K562 (cell line): ENCODE data around the gene APCDD1. TPM values are rescaled to one million over a fixed set of nuclear protein-coding genes. Genes with fewer than 3 reads are reported as not detected.

ENCODE experiments used
- ATAC-seq: fragments of 200-7000 bp; cut with Tn5 transposase; 3 replicates; pipeline ENCODE4 v1.9.1; 2020; ENCODE audit warnings: moderate library complexity
- BruUV-seq: library from RNA; stranded (reverse); fragments of 400-500 nt; replicated peaks from 2 replicates; lab custom pipeline; 2021; lab: Mats Ljungman, UMichigan
- CTCF ChIA-PET: fragments of 300-600 bp; formaldehyde crosslinking; extraction: SDS; loops from one replicate; lab custom pipeline; 2021; ENCODE audit warnings: low intra/inter-chr PET ratio; lab: Yijun Ruan, JAX
- POLR2A ChIA-PET: fragments of 300-600, 350-650 bp; sonication (Branson Sonifier 250); formaldehyde crosslinking; extraction: SDS; loops from one replicate; lab custom pipeline; 2021; ENCODE audit warnings: antibody characterized with exemption, inconsistent platforms; lab: Yijun Ruan, JAX
- DNase-seq, 4 experiments: peaks; one replicate each; pipeline versions ENCODE4 v3.0.0 to v3.0.0-alpha.2; 2011 to 2018; ENCODE audit warnings: low spot score in 3 of 4, mixed read lengths in 3 of 4; ENCODE audit errors: extremely low read depth in 1 of 4
- FAIRE-seq: peaks from 2 replicates; lab custom pipeline; 2011; peaks lifted over from hg19 to GRCh38; lab: Jason Lieb, UNC
- H2AFZ ChIP-seq: 2 replicates; pipeline ENCODE4 v1.6.0; 2011; ENCODE audit warnings: low read depth, low read length, control low read depth, inconsistent platforms
- H3K27ac ChIP-seq: fragments of 200-600 bp; 3 replicates; pipeline ENCODE4 v1.8.0; 2011; ENCODE audit warnings: low read depth, mild to moderate bottlenecking, control low read depth, inconsistent platforms, low read length, moderate library complexity, mixed read lengths; ENCODE audit errors: extremely low read depth
- H3K27me3 ChIP-seq, 2 experiments: fragments of 300-600 bp in 1 of 2; 2 replicates in 1 of 2; 3 replicates in 1 of 2; pipeline versions ENCODE4 v1.6.0 to v1.8.0; 2011; ENCODE audit warnings: inconsistent platforms in 2 of 2, low read length in 2 of 2, mild to moderate bottlenecking in 1 of 2, mixed read lengths in 1 of 2, moderate library complexity in 1 of 2; ENCODE audit not compliant: control insufficient read depth in 2 of 2, insufficient read depth in 2 of 2
- H3K36me3 ChIP-seq: fragments of 300-600 bp; 3 replicates; pipeline ENCODE4 v1.8.0; 2011; ENCODE audit warnings: mild to moderate bottlenecking, low read length, inconsistent platforms; ENCODE audit not compliant: control insufficient read depth, insufficient read depth
- H3K4me1 ChIP-seq, 2 experiments: fragments of 200-600 bp in 1 of 2; replicated peaks in 1 of 2; 2 replicates in 1 of 2; 3 replicates in 1 of 2; pipeline versions ENCODE4 v1.5.1 to v1.8.0; 2011; ENCODE audit warnings: inconsistent platforms in 2 of 2, low read length in 2 of 2, mild to moderate bottlenecking in 1 of 2, mixed read lengths in 1 of 2, moderate library complexity in 1 of 2; ENCODE audit not compliant: control insufficient read depth in 2 of 2, insufficient read depth in 2 of 2
- H3K4me2 ChIP-seq: 2 replicates; pipeline ENCODE4 v1.6.1; 2011; ENCODE audit warnings: low read length, control low read depth, inconsistent platforms, mixed read lengths; ENCODE audit not compliant: insufficient read depth
- H3K4me3 ChIP-seq: fragments of 200-600 bp; sonication (generic), shearing (Covaris generic); 2 replicates; pipeline ENCODE4 v1.5.1; 2016; ENCODE audit warnings: control low read depth, inconsistent platforms
- H3K79me2 ChIP-seq: fragments of 200-600 bp; 3 replicates; pipeline ENCODE4 v1.8.0; 2011; ENCODE audit warnings: low read length, inconsistent platforms; ENCODE audit not compliant: control insufficient read depth, insufficient read depth
- H3K9ac ChIP-seq, 2 experiments: 2 replicates each; pipeline versions ENCODE4 v1.6.0 to v1.6.1; 2011; ENCODE audit warnings: low read depth in 2 of 2, low read length in 2 of 2, control low read depth in 1 of 2, inconsistent platforms in 1 of 2, mild to moderate bottlenecking in 1 of 2, mixed read lengths in 1 of 2; ENCODE audit not compliant: insufficient read depth in 1 of 2
- H3K9me1 ChIP-seq: one replicate; pipeline ENCODE4 v1.6.0; 2011; ENCODE audit warnings: inconsistent platforms, mild to moderate bottlenecking, low read length, moderate library complexity; ENCODE audit not compliant: control insufficient read depth, insufficient read depth
- H3K9me3 ChIP-seq: replicated peaks from 2 replicates; pipeline ENCODE4 v1.5.1; 2011; ENCODE audit warnings: low read depth, low read length, inconsistent platforms; ENCODE audit not compliant: control insufficient read depth, insufficient read depth
- H4K20me1 ChIP-seq: replicated peaks from 2 replicates; pipeline ENCODE4 v1.6.1; 2011; ENCODE audit warnings: low read length, inconsistent platforms, mixed read lengths; ENCODE audit not compliant: control insufficient read depth, insufficient read depth
- ADNP ChIP-seq: fragments of 200-800 bp; sonication (Bioruptor generic); IDR thresholded peaks from 2 replicates; pipeline ENCODE4 v1.6.1; 2016; ENCODE audit warnings: missing genetic modification characterization, missing compliant biosample characterization
- SNAPC5 ChIP-seq: fragments of 250-450 bp; sonication (Bioruptor Pico); IDR thresholded peaks from 2 replicates; pipeline ENCODE4 v1.8.0; 2021; ENCODE audit warnings: moderate library complexity, mild to moderate bottlenecking, inconsistent platforms
- TCF3 ChIP-seq: sonication (generic); formaldehyde crosslinking; IDR thresholded peaks from 2 replicates; pipeline ENCODE4 v1.4.0; 2020; ENCODE audit warnings: mild to moderate bottlenecking, missing genetic modification reagents
- ZNF316 ChIP-seq: fragments of 450-650 bp; IDR thresholded peaks from 2 replicates; pipeline ENCODE4 v1.6.1; 2016
- ZNF395 ChIP-seq: fragments of 200-800 bp; sonication (Bioruptor generic); IDR thresholded peaks from 2 replicates; pipeline ENCODE4 v1.6.1; 2017; ENCODE audit warnings: missing genetic modification characterization, missing compliant biosample characterization
- in situ Hi-C: fragments of 300-500 bp; cut with MboI; formaldehyde crosslinking; loops from 4 replicates; pipeline ENCODE4 v1.15.0; 2018; ENCODE audit warnings: inconsistent platforms, mixed read lengths
- intact Hi-C: fragments of 100-400 bp; cut with micrococcal nuclease; formaldehyde crosslinking; loops from 2 replicates; pipeline ENCODE4 v1.14.2; 2022
- polyA plus RNA-seq, 8 experiments: library from polyadenylated mRNA; depleted of rRNA in 4 of 8; stranded (reverse) in 5 of 8; unstranded in 3 of 8; fragments of >200 nt; fragmentation: Nextera tagmentation in 2 of 8; fragmentation: Illumina TruSeq in 1 of 8; extraction: Ambion mirVana in 2 of 8; extraction: Trizol in 1 of 8; gene quantifications; 2 replicates each; pipeline versions ENCODE4 v1.2.1 to v1.2.3, GENCODE V29; 2011 to 2014; ENCODE audit warnings: inconsistent platforms in 1 of 8, missing spikeins in 1 of 8
- total RNA-seq, 7 experiments: library from RNA; depleted of rRNA in 6 of 7; stranded (reverse); fragments of >200 nt in 6 of 7; fragmentation: Illumina TruSeq in 2 of 7; extraction: Trizol in 2 of 7; gene quantifications; 2 replicates each; pipeline versions ENCODE4 v1.2.1 to v1.2.3, GENCODE V29; 2011 to 2021; ENCODE audit warnings: low replicate concordance in 1 of 7

Gene APCDD1
- total and polyA plus RNA-seq, 9 of the 15 experiments (the other 6 are each of a cell fraction or from before 2014, with no cell fraction given): 0.07 TPM; not detected in 8

- Histone ChIP-seq H3K36me3 (no peaks in the 10 kb centered on the region), H3K9ac (no peak overlapping the region), H3K4me2 (no peak overlapping the region), H3K27ac (no peak overlapping the region), H3K79me2 (no peaks in the 10 kb centered on the region), H3K4me1 (peaks cover 6 to 18% of the 10 kb centered on the region in 2 experiments; a peak in 4 of 5 replicates), H3K27me3 (peaks cover 2 to 33% of the 10 kb centered on the region in 2 experiments; a peak in 2 of 5 replicates), H3K9me3 (no peaks in the 10 kb centered on the region), H2AFZ (no peak overlapping the region), H4K20me1 (no peaks in the 10 kb centered on the region; the same call in 1 of the 2 replicates), H3K4me3 (no peak overlapping the region), H3K9me1 (no peaks in the 10 kb centered on the region)
- no peak for TF ChIP-seq TCF3 (CRISPR knock-in tag)
- no peak for TF ChIP-seq SNAPC5 (CRISPR knock-in tag)
- TF ChIP-seq ZNF316: no peak
- no peak for TF ChIP-seq ADNP (tag)
- TF ChIP-seq ZNF395 (CRISPR knock-in tag): no peak
- ATAC-seq (no peak), DNase-seq (no peak), FAIRE-seq (no peak)
- in situ Hi-C loops: no loop called here
- BruUV-seq: no TSS peak
- POLR2A ChIA-PET: no interaction called here
- CTCF ChIA-PET: no interaction called here
- intact Hi-C loops: no loop called here
Observed at GRCh38 chr18:10417664-10418063, 36.8 kb upstream of the APCDD1 start.
